Stimulated activated effector memory CD8-positive, alpha-beta T cell treated with anti-CD3 and anti-CD28 coated beads, Interleukin-12 subunit alpha, Interleukin-12 subunit beta, amount 100 ng/mL, for 72 hours (primary cell): Measurements from ENCODE around the gene TNC.
A peak's percentile ranks its signal among the peaks of the same experiment; 100 is the strongest.

ENCODE experiments used
- ATAC-seq: fragments of 150-1000 bp; cut with Tn5 transposase; 2 replicates; pipeline ENCODE4 v1.10.0; 2021
- DNase-seq, 2 donors: peaks; one replicate each; pipeline ENCODE4 v3.0.0; 2021 to 2022; ENCODE audit warnings: low spot score in 2 of 2
- H3K27ac Mint-ChIP-seq: one replicate; pipeline ENCODE4 v1.8.0; 2022; ENCODE audit warnings: mild to moderate bottlenecking, mixed read lengths
- H3K36me3 Mint-ChIP-seq: one replicate; pipeline ENCODE4 v1.8.0; 2022; ENCODE audit warnings: mild to moderate bottlenecking, mixed read lengths
- H3K4me1 Mint-ChIP-seq: one replicate; pipeline ENCODE4 v1.8.0; 2022; ENCODE audit warnings: mixed read lengths
- H3K4me3 Mint-ChIP-seq: one replicate; pipeline ENCODE4 v1.8.0; 2022; ENCODE audit warnings: mild to moderate bottlenecking, mixed read lengths
- H3K9me3 Mint-ChIP-seq: one replicate; pipeline ENCODE4 v1.8.0; 2022; ENCODE audit warnings: mixed read lengths

The TNC gene

DNA sequence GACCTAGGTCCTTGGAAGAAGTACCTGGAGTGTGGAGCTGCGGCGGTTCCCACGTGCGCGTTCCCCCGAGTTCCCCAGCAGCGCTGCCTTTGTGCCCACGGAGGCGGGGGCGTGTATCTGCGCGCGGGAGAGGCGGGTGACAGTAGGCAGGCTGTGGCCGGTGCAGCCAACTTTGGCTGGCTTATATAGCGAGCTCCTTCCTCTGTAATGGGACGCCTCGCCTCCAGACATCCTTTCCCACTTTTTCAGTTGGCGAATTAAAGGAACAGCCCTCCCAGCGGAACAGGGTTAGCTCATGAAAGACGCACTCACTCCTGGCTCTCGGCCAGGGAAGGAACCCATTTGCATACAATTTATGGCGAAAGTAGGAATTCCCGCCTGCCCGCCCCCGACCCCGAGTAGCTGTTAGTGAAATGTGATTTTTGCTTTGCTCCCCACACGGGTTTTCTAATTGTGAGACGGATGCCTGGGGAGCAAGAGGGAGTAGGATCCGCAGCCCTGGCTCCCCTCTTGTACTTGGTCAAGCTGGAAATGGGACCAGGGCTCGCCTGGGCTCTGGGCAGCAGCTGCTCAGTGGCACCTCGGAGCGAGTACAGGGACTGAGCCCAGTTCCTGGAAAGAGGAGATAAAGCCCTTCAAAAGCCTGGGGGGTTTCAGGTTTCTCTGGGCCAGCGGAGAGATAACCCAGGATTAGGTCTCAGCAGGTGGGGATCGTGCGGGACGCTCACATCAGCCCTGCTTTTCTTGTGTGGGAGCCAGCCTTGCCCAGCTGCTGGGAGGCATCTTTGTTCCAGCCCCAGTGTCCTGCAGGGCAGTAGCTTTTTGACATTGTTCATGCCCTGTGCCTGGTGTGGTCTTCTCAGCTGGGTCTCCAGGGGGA is at the start of gene TNC:
TNC (minus strand) TSS at position 159 of the 880 bp plus-strand sequence. CDS start 27,139 bp downstream, outside the sequence.
- Mint-ChIP-seq H3K4me1 (no peaks in the 10 kb centered on the region), H3K36me3 (no peaks in the 10 kb centered on the region), H3K27ac (no peak within 1 kb of the TSS), H3K9me3 (no peaks in the 10 kb centered on the region), H3K4me3 (no peak within 1 kb of the TSS)
- DNase-seq (no peak), ATAC-seq (peak; percentile 26)

GRCh38 chr9:115167175-115167574 is 49.2 kb upstream of the TNC start:
- H3K27ac Mint-ChIP-seq: no peak overlapping the region
- ATAC-seq: no peak
- no peak for DNase-seq
- no peaks in the 10 kb centered on the region for H3K4me1 Mint-ChIP-seq
- peaks cover 5% of the 10 kb centered on the region for H3K9me3 Mint-ChIP-seq
- H3K36me3 Mint-ChIP-seq: no peaks in the 10 kb centered on the region
- H3K4me3 Mint-ChIP-seq: no peak overlapping the region

DNA sequence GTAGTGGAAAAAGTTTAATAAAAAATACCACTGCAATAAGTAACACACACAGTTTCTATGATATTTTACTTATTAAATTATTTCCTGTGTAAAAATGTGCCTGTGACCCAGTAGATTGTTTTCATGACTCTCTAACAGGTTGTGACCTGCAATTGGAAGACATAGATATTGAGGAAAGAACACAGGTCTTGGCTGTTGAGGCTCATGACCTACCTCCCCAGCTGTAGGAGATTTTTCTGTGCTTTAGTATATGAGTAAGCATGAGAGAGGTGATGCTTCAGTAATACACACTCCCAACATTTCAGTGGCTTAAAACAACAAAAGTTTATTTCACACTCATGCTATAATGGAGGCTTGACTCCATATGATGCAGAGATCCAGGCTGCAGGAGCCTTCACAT is 47.3 kb upstream of the TNC start:
- H3K4me3 Mint-ChIP-seq: no peak overlapping the region
- no peak overlapping the region for H3K27ac Mint-ChIP-seq
- no peaks in the 10 kb centered on the region for H3K36me3 Mint-ChIP-seq
- H3K4me1 Mint-ChIP-seq: no peaks in the 10 kb centered on the region
- ATAC-seq: no peak
- no peak for DNase-seq
- H3K9me3 Mint-ChIP-seq: peaks cover 5% of the 10 kb centered on the region

GRCh38 chr9:115164511-115164974 is 46.6 kb upstream of the TNC start:
- ATAC-seq: no peak
- DNase-seq: no peak
- Mint-ChIP-seq H3K9me3 (peaks cover 5% of the 10 kb centered on the region), H3K27ac (no peak overlapping the region), H3K36me3 (no peaks in the 10 kb centered on the region), H3K4me3 (no peak overlapping the region), H3K4me1 (no peaks in the 10 kb centered on the region)

DNA sequence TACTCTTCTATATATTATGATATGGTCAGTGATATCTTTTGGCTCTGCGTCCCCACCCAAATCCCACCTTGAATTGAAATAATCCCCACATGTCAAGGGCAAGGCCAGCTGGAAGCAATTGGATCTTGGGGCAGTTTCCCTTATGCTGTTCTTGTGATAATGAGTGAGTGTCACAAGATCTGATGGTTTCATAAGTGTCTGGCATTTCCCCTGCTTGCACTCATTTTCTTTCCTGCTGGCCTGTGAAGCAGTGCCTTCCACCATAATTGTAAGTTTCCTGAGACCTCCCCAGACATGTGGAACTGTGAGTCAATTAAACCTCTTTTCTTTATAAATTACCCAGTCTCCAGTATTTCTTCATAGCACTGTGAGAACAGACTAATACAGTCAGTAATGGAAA is 45.0 kb upstream of the TNC start:
- Mint-ChIP-seq H3K27ac (no peak overlapping the region), H3K4me1 (no peaks in the 10 kb centered on the region), H3K9me3 (peaks cover 5% of the 10 kb centered on the region), H3K36me3 (no peaks in the 10 kb centered on the region), H3K4me3 (no peak overlapping the region)
- ATAC-seq (no peak), DNase-seq (no peak)

GRCh38 chr9:115161446-115161845 is 43.5 kb upstream of the TNC start:
- Mint-ChIP-seq H3K36me3 (no peaks in the 10 kb centered on the region), H3K4me1 (no peaks in the 10 kb centered on the region), H3K27ac (no peak overlapping the region), H3K4me3 (no peak overlapping the region), H3K9me3 (peaks cover 5% of the 10 kb centered on the region)
- DNase-seq (no peak), ATAC-seq (no peak)

DNA sequence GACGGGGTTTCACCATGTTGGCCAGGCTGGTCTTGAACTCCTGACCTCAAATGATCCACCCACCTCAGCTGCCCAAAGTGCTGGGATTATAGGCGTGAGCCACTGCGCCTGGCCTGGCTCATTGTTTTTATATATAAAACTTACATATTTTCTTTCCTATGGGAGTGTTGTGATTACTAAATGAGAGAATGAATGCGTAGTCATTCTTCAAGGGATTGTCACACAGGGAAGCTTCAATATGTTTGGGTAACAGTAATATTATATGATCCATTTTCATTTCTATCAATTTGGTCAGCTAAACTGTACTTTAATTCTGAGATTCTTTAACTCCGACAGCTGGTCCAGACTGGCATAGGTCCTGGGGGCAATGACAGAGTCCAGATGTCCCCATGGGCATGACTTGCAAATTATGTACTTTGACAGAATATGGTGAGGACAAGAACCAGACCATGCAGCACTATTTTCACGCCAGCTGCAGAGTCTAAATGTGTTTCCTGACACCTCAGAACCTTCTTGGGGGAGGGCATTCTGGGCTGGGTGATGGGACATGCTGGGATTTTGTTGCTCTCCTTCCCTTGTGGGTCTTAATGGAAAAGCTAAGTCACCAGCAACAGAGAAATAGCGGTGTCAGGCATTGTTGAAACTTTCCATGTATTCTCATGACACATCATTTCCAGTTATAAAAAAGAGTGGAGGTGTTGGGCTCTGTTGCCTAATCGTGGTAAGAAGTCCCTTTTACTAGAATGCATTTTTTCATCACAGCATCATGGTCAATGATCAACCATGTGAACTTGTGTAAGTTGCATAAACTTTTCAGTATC is 40.9 kb upstream of the TNC start:
- Mint-ChIP-seq H3K4me3 (no peak overlapping the region), H3K4me1 (no peaks in the 10 kb centered on the region), H3K27ac (no peak overlapping the region), H3K9me3 (peaks cover 5% of the 10 kb centered on the region), H3K36me3 (no peaks in the 10 kb centered on the region)
- ATAC-seq (no peak), DNase-seq (no peak)

- ATAC-seq: peak; percentile 28
- Mint-ChIP-seq H3K4me1 (no peaks in the 10 kb centered on the region), H3K27ac (no peak overlapping the region), H3K9me3 (no peaks in the 10 kb centered on the region), H3K4me3 (no peak overlapping the region), H3K36me3 (no peaks in the 10 kb centered on the region)
- no peak for DNase-seq
Measured at GRCh38 chr9:115157245-115157674, 39.3 kb upstream of the TNC start.

DNA sequence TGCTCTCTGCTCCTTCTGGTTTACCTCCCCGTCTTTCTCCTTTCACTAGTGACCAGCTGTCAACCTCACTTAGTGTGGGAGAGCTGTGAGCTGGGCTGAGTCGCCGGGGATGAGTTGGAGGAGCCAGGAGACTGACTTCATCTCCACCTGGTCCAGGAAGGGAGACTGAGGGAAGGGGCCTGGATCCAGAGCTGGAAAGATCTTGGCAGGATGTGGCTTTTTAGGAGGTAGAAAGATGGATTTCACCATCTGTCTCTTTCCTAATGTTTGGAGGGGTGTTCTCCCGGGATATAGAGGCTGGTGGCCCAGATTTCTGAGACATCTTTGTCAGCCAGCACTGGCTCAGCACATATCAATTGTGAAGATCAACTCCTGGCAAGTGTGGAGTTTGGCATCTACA is 37.1 kb upstream of the TNC start:
- DNase-seq (no peak), ATAC-seq (no peak)
- no peaks in the 10 kb centered on the region for H3K4me1 Mint-ChIP-seq
- no peak overlapping the region for H3K27ac Mint-ChIP-seq
- H3K36me3 Mint-ChIP-seq: no peaks in the 10 kb centered on the region
- no peak overlapping the region for H3K4me3 Mint-ChIP-seq
- no peaks in the 10 kb centered on the region for H3K9me3 Mint-ChIP-seq

- ATAC-seq: no peak
- Mint-ChIP-seq H3K36me3 (no peaks in the 10 kb centered on the region), H3K27ac (no peak overlapping the region), H3K4me1 (no peaks in the 10 kb centered on the region), H3K9me3 (no peaks in the 10 kb centered on the region), H3K4me3 (no peak overlapping the region)
- DNase-seq: no peak
Measured at GRCh38 chr9:115154617-115155016, 36.7 kb upstream of the TNC start.

DNA sequence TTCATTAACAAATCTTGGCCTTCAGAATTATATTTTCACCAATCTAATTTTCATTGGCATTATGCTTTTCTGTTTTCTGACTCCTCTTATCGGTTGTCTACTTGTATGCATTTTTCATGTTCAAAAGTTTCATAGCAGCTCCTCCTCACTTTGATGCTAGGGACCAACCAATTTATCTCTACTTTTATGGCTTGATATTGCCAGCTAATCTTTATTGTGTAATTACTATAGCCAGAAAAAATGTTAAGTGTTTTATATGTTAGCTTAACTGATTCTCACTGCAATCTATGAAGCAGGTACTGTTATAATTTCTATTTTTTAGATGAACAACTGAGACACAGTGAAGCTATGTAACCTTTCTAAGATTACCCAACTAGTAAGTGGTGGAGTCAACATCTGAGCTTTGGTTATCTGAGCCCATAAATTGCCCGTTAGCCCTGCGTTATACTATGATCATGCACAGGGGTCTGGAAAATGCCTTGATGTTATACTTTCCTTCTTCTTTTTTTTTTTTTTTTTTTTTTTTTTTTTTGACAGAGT is 34.4 kb upstream of the TNC start:
- no peak overlapping the region for H3K27ac Mint-ChIP-seq
- no peak overlapping the region for H3K4me3 Mint-ChIP-seq
- ATAC-seq (no peak), DNase-seq (no peak)
- H3K9me3 Mint-ChIP-seq: no peaks in the 10 kb centered on the region
- no peaks in the 10 kb centered on the region for H3K4me1 Mint-ChIP-seq
- H3K36me3 Mint-ChIP-seq: no peaks in the 10 kb centered on the region

- Mint-ChIP-seq H3K27ac (no peak overlapping the region), H3K4me1 (no peaks in the 10 kb centered on the region), H3K4me3 (no peak overlapping the region), H3K9me3 (no peaks in the 10 kb centered on the region), H3K36me3 (no peaks in the 10 kb centered on the region)
- ATAC-seq (no peak), DNase-seq (no peak)
Measured at GRCh38 chr9:115148721-115149120, 30.8 kb upstream of the TNC start.

GRCh38 chr9:115146581-115147021 is 28.6 kb upstream of the TNC start:
- DNase-seq (no peak), ATAC-seq (no peak)
- no peaks in the 10 kb centered on the region for H3K36me3 Mint-ChIP-seq
- H3K4me3 Mint-ChIP-seq: no peak overlapping the region
- no peaks in the 10 kb centered on the region for H3K4me1 Mint-ChIP-seq
- no peaks in the 10 kb centered on the region for H3K9me3 Mint-ChIP-seq
- no peak overlapping the region for H3K27ac Mint-ChIP-seq

DNA sequence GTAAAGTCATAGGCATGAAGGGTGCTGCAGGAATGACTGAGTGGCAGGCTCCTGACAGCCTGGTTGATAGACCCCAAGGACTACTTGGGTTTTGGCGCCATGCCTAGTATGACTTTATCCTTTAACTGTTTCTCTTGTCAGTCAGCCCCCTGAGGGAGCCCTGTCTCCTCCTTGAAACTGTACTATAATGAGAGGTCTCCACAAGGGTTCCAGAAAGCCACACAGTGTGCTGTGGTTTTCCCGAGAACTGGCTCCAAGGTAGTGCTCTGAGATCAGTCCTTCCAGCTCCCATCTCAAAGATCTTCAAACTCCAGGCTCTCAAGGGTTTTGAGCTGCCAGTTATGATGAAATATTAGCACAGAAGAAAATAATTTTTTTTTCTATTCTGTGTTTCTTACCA is 26.7 kb upstream of the TNC start:
- DNase-seq (no peak), ATAC-seq (no peak)
- no peak overlapping the region for H3K4me3 Mint-ChIP-seq
- no peaks in the 10 kb centered on the region for H3K9me3 Mint-ChIP-seq
- peak overlapping the region; percentile 13 for H3K27ac Mint-ChIP-seq
- no peaks in the 10 kb centered on the region for H3K36me3 Mint-ChIP-seq
- no peaks in the 10 kb centered on the region for H3K4me1 Mint-ChIP-seq

- H3K27ac Mint-ChIP-seq: no peak overlapping the region
- no peaks in the 10 kb centered on the region for H3K36me3 Mint-ChIP-seq
- no peak for ATAC-seq
- no peak overlapping the region for H3K4me3 Mint-ChIP-seq
- DNase-seq: no peak
- no peaks in the 10 kb centered on the region for H3K9me3 Mint-ChIP-seq
- H3K4me1 Mint-ChIP-seq: no peaks in the 10 kb centered on the region
Measured at GRCh38 chr9:115143689-115144088, 25.7 kb upstream of the TNC start.
